AG08396 (cell line): ENCODE results near the gene SLC17A9.

Experiments
- DNase-seq: peaks from one replicate; pipeline ENCODE4 v3.0.0; 2012; ENCODE audit warnings: low spot score, mixed read lengths

Gene SLC17A9

GRCh38 chr20:63003546-63003945 lies 51.0 kb downstream of the SLC17A9 start:
- DNase-seq: no peak

- no peak for DNase-seq
Measured at GRCh38 chr20:63004607-63005364, 52.3 kb downstream of the SLC17A9 start.

- DNase-seq: no peak
Measured at GRCh38 chr20:63005365-63005861, 52.9 kb downstream of the SLC17A9 start.

GRCh38 chr20:63005862-63006539 lies 53.5 kb downstream of the SLC17A9 start:
- no peak for DNase-seq

GRCh38 chr20:63006540-63007359 lies 54.2 kb downstream of the SLC17A9 start, which contains the start of gene BHLHE23:
Gene BHLHE23 (minus strand): TSS chr20:63006964. CDS start chr20:63006774, 190 bp downstream.
- DNase-seq: no peak

- no peak for DNase-seq
Measured at GRCh38 chr20:63007360-63007645, 54.8 kb downstream of the SLC17A9 start.

- no peak for DNase-seq
Measured at GRCh38 chr20:63007646-63008488, 55.4 kb downstream of the SLC17A9 start.

- DNase-seq: no peak
Measured at GRCh38 chr20:63008541-63009044, 56.1 kb downstream of the SLC17A9 start.

- DNase-seq: peak; percentile 94
Measured at GRCh38 chr20:63009045-63009961, 56.8 kb downstream of the SLC17A9 start.

GRCh38 chr20:63009988-63010769 lies 57.7 kb downstream of the SLC17A9 start:
- DNase-seq: no peak

- no peak for DNase-seq
Measured at GRCh38 chr20:63011798-63012197, 59.3 kb downstream of the SLC17A9 start.

GRCh38 chr20:63013207-63013606 lies 60.7 kb downstream of the SLC17A9 start:
- DNase-seq: no peak

- no peak for DNase-seq
Measured at GRCh38 chr20:63014287-63014686, 61.8 kb downstream of the SLC17A9 start.

- no peak for DNase-seq
Measured at GRCh38 chr20:63014710-63015109, 62.2 kb downstream of the SLC17A9 start.

GRCh38 chr20:63015147-63015661 lies 62.7 kb downstream of the SLC17A9 start:
- no peak for DNase-seq

- DNase-seq: no peak
Measured at GRCh38 chr20:63015662-63016361, 63.3 kb downstream of the SLC17A9 start.

- DNase-seq: no peak
Measured at GRCh38 chr20:63016514-63017075, 64.1 kb downstream of the SLC17A9 start.

GRCh38 chr20:63017076-63017825 lies 64.7 kb downstream of the SLC17A9 start:
- DNase-seq: no peak
